GM12878 (cell line): ENCODE data around the gene KRTAP10-11. TPM values are rescaled to one million over a fixed set of nuclear protein-coding genes. Genes with fewer than 3 reads are reported as not detected.

Source experiments
- ATAC-seq: fragments of 200-7000 bp; cut with Tn5 transposase; 3 replicates; pipeline ENCODE4 v1.9.1; 2020; ENCODE audit warnings: mild to moderate bottlenecking, moderate library complexity
- BruUV-seq: library from RNA; stranded (reverse); fragments of 400-500 nt; replicated peaks from 2 replicates; lab custom pipeline; 2021; lab: Mats Ljungman, UMichigan
- CTCF ChIA-PET: fragments of 300-600 bp; sonication (Branson Sonifier 250); formaldehyde crosslinking; extraction: SDS; loops from one replicate; lab custom pipeline; 2021; ENCODE audit warnings: inconsistent platforms; lab: Yijun Ruan, JAX
- POLR2A ChIA-PET: fragments of 350-600 bp; formaldehyde crosslinking; extraction: SDS; loops from one replicate; lab custom pipeline; 2021; ENCODE audit warnings: inconsistent platforms; lab: Charles Lee
- RAD21 ChIA-PET: fragments of 300-600 bp; sonication (Branson Sonifier 250); formaldehyde crosslinking; loops from one replicate; lab custom pipeline; 2023; ENCODE audit warnings: antibody characterized with exemption; ENCODE audit not compliant: unreplicated experiment; lab: Charles Lee
- SMC1A ChIA-PET: fragments of 300-600 bp; sonication (Branson Sonifier 250); formaldehyde crosslinking; loops from one replicate; lab custom pipeline; 2023; ENCODE audit not compliant: unreplicated experiment, uncharacterized antibody; lab: Charles Lee
- DNase-seq: peaks from one replicate; pipeline ENCODE4 v3.0.0-alpha.2; 2011; ENCODE audit warnings: low read depth, low spot score
- FAIRE-seq: peaks from 3 replicates; lab custom pipeline; 2011; peaks lifted over from hg19 to GRCh38; lab: Jason Lieb, UNC
- H2AFZ ChIP-seq: 2 replicates; pipeline ENCODE4 v1.6.0; 2011; ENCODE audit warnings: low read depth, low read length, control low read depth; ENCODE audit not compliant: control insufficient read depth
- H3K27ac ChIP-seq: 2 replicates; pipeline ENCODE4 v1.5.1; 2011; ENCODE audit warnings: control low read depth; ENCODE audit not compliant: control insufficient read depth, insufficient read depth
- H3K27me3 ChIP-seq, 2 experiments: replicated peaks in 1 of 2; 2 replicates each; pipeline versions ENCODE4 v1.6.0 to v1.6.1; 2011; ENCODE audit warnings: low read length in 1 of 2; ENCODE audit not compliant: control insufficient read depth in 2 of 2, insufficient read depth in 2 of 2
- H3K36me3 ChIP-seq, 2 experiments: 2 replicates each; pipeline ENCODE4 v1.5.1; 2011; ENCODE audit warnings: low read length in 1 of 2; ENCODE audit not compliant: control insufficient read depth in 2 of 2, insufficient read depth in 2 of 2
- H3K4me1 ChIP-seq: 2 replicates; pipeline ENCODE4 v1.6.1; 2011; ENCODE audit warnings: mild to moderate bottlenecking, low read length, moderate library complexity, mixed read lengths; ENCODE audit not compliant: control insufficient read depth, insufficient read depth
- H3K4me2 ChIP-seq: 2 replicates; pipeline ENCODE4 v1.6.0; 2011; ENCODE audit warnings: control low read depth; ENCODE audit not compliant: control insufficient read depth, insufficient read depth
- H3K4me3 ChIP-seq: fragments of 200-600 bp; sonication (generic); 2 replicates; pipeline ENCODE4 v1.5.1; 2016
- H3K79me2 ChIP-seq: 2 replicates; pipeline ENCODE4 v1.6.0; 2011; ENCODE audit warnings: low read length; ENCODE audit not compliant: control insufficient read depth, insufficient read depth
- H3K9ac ChIP-seq: 2 replicates; pipeline ENCODE4 v1.8.0; 2011; ENCODE audit warnings: low read length, control low read depth, mixed read lengths; ENCODE audit not compliant: control insufficient read depth, insufficient read depth
- H3K9me3 ChIP-seq: replicated peaks from 3 replicates; pipeline ENCODE4 v1.5.1; 2011; ENCODE audit warnings: mild to moderate bottlenecking, low read length; ENCODE audit not compliant: control insufficient read depth, insufficient read depth
- H4K20me1 ChIP-seq: 2 replicates; pipeline ENCODE4 v1.6.0; 2011; ENCODE audit not compliant: control insufficient read depth, insufficient read depth
- BCL11A ChIP-seq: IDR thresholded peaks from 2 replicates; pipeline ENCODE4 v1.6.1; 2011; ENCODE audit warnings: low read depth, low read length
- EGR1 ChIP-seq, 2 experiments: IDR thresholded peaks; 1 replicate in 1 of 2; 2 replicates in 1 of 2; pipeline ENCODE4 v1.6.1; 2011 to 2012; ENCODE audit warnings: low read depth in 2 of 2, low read length in 2 of 2, borderline replicate concordance in 1 of 2, mild to moderate bottlenecking in 1 of 2, moderate library complexity in 1 of 2
- KLF5 ChIP-seq: fragments of 450-650 bp; IDR thresholded peaks from 2 replicates; pipeline ENCODE4 v1.6.1; 2014; ENCODE audit warnings: mild to moderate bottlenecking; ENCODE audit not compliant: partially characterized antibody
- SIX5 ChIP-seq: IDR thresholded peaks from 2 replicates; pipeline ENCODE4 v1.6.1; 2011; ENCODE audit warnings: mild to moderate bottlenecking, low read depth, low read length, moderate library complexity; ENCODE audit not compliant: severe bottlenecking
- ZNF24 ChIP-seq: fragments of 450-650 bp; IDR thresholded peaks from 2 replicates; pipeline ENCODE4 v1.6.1; 2017; ENCODE audit warnings: antibody characterized with exemption, mild to moderate bottlenecking
- WGBS: methylation state at CpG from one replicate; pipeline ENCODE4 v1.1.6; 2016; ENCODE audit warnings: low lambda C conversion rate; ENCODE audit not compliant: insufficient replicate concordance, insufficient coverage; ENCODE audit errors: missing lambda C conversion rate; 5-methylcytosine and 5-hydroxymethylcytosine counted together
- in situ Hi-C: fragments of 300-500 bp; cut with MboI; formaldehyde crosslinking; loops from 9 replicates; pipeline ENCODE4 v1.14.3; 2018; ENCODE audit warnings: mixed read lengths
- intact Hi-C: fragments of 100-400 bp; cut with micrococcal nuclease; formaldehyde crosslinking; loops from one replicate; pipeline ENCODE4 v1.14.2; 2022; ENCODE audit not compliant: unreplicated experiment
- polyA plus RNA-seq, 11 experiments: library from polyadenylated mRNA; depleted of rRNA in 4 of 11; unstranded in 6 of 11; stranded (reverse) in 5 of 11; fragments of >200 nt; fragmentation: Nextera tagmentation in 4 of 11; fragmentation: Illumina TruSeq in 1 of 11; extraction: Ambion mirVana in 4 of 11; extraction: Trizol in 1 of 11; gene quantifications; 1 replicate in 1 of 11; 2 replicates in 10 of 11; pipeline versions ENCODE4 v1.2.1 to v1.2.3, GENCODE V29; 2011 to 2016; ENCODE audit warnings: inconsistent platforms in 2 of 11, missing spikeins in 2 of 11, low read depth in 1 of 11
- total RNA-seq, 4 experiments: library from RNA; depleted of rRNA in 3 of 4; stranded (reverse); fragments of >200 nt in 3 of 4; fragmentation: Illumina TruSeq in 1 of 4; extraction: Trizol in 1 of 4; gene quantifications; 2 replicates each; pipeline versions ENCODE4 v1.2.1 to v1.2.3, GENCODE V29; 2013 to 2021
- TF ChIP-seq, protein P1 (sequence below): fragments of 450-650 bp; IDR thresholded peaks from 2 replicates; pipeline ENCODE4 v1.6.1; 2018; ENCODE audit warnings: mild to moderate bottlenecking, low read depth, moderate library complexity; ENCODE audit not compliant: partially characterized antibody

The KRTAP10-11 gene
- total and polyA plus RNA-seq, 10 of the 15 experiments (the other 5 are each of a cell fraction or from before 2014, with no cell fraction given), result not detected

DNA sequence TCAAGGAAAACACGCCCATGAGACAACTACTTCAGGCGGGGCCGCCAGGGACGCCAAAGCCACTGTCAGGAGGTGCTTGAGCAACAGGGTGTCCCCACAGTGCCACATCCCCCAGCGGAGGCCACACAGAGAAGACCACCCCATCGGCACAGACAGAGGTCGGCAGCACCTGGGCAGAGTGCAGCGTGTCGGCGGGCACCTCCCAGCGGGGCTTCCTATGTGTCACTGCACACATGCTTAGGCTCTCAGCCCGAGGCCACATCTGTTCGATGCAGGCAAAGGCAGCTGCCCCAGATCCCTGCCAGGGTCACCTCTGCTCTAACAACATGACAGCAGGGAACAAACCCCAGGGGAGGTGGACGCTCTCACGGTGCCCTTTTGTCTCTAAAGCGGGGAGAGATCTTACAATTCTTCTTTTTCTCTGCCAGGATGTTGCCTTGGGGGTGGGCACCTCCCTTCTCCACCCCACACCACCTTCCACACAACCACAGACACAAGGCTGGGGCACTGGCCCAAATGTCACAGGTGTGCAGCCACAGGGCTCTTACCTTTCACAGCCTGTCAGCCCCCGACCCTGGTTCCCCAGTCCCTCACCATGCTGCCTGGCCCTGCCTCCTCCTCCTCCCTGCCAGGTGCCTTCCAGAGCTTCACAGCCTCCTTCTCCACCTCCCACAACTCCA, 30.2 kb upstream of the KRTAP10-11 start (continued):
- TF ChIP-seq, protein P1, sequence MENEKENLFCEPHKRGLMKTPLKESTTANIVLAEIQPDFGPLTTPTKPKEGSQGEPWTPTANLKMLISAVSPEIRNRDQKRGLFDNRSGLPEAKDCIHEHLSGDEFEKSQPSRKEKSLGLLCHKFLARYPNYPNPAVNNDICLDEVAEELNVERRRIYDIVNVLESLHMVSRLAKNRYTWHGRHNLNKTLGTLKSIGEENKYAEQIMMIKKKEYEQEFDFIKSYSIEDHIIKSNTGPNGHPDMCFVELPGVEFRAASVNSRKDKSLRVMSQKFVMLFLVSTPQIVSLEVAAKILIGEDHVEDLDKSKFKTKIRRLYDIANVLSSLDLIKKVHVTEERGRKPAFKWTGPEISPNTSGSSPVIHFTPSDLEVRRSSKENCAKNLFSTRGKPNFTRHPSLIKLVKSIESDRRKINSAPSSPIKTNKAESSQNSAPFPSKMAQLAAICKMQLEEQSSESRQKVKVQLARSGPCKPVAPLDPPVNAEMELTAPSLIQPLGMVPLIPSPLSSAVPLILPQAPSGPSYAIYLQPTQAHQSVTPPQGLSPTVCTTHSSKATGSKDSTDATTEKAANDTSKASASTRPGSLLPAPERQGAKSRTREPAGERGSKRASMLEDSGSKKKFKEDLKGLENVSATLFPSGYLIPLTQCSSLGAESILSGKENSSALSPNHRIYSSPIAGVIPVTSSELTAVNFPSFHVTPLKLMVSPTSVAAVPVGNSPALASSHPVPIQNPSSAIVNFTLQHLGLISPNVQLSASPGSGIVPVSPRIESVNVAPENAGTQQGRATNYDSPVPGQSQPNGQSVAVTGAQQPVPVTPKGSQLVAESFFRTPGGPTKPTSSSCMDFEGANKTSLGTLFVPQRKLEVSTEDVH, result no peak

DNA sequence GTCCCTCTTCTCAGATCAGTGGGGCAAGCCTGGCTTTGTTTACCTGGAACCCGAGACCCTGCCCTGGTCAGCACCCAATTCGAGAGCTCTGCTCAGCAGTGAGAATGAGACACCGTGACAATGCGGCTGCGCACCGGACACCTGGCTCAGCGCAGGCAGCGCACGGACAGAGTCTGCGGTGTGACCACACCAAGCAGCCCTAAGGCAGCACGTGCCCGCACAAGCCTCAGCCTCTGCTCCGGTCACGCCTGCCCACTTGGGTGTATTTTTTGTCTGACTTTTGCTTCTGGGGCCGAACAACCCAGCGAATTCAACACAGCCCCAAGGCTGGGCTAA, 29.7 kb upstream of the KRTAP10-11 start:
- no peak for DNase-seq
- no peak for FAIRE-seq
- no peaks in the 10 kb centered on the region for H3K79me2 ChIP-seq

More for the DNA sequence above, 29.7 kb upstream of the KRTAP10-11 start:
- POLR2A ChIA-PET, result no interaction called here
- H3K9ac ChIP-seq, result no peak overlapping the region
- SMC1A ChIA-PET, result no interaction called here
- TF ChIP-seq ZNF24 (no peak), BCL11A (no peak), KLF5 (no peak), SIX5 (no peak), EGR1 (IDR thresholded peaks at IDR 0.05; ENCODE audit: borderline replicate concordance in 1 of 2, low read depth in 2 of 2, low read length in 2 of 2) (no peak)
- TF ChIP-seq, all 136 proteins: peak for 0
- 53% methylated on average over 16 of the region's 16 CpGs for WGBS
- CTCF ChIA-PET, result no interaction called here
- RAD21 ChIA-PET, result no interaction called here
- H3K36me3 ChIP-seq, result no peaks in the 10 kb centered on the region
- in situ Hi-C loops (no loop called here), intact Hi-C loops (no loop called here)
- no peaks in the 10 kb centered on the region for H3K27me3 ChIP-seq
- peaks cover 2% of the 10 kb centered on the region; the same call in 1 of the 3 replicates for H3K9me3 ChIP-seq
- no TSS peak for BruUV-seq
- no peak overlapping the region for H3K27ac ChIP-seq
- H4K20me1 ChIP-seq, result no peaks in the 10 kb centered on the region
- ATAC-seq, result no peak
- no peak overlapping the region for H3K4me2 ChIP-seq
- H3K4me1 ChIP-seq, result no peaks in the 10 kb centered on the region
- no peak overlapping the region for H2AFZ ChIP-seq
- no peak overlapping the region for H3K4me3 ChIP-seq
